Gastrocnemius medialis (tissue), 4 donors: ENCODE results near the gene CDH18. TPM values are rescaled to one million over a fixed set of nuclear protein-coding genes. Genes with fewer than 3 reads are reported as not detected.

Source experiments
- ATAC-seq, 2 donors: fragments of 150-250 bp; one replicate each; pipeline ENCODE4 v1.9.1; 2016
- DNase-seq, 2 donors: peaks; one replicate each; pipeline ENCODE4 v3.0.0-alpha.2; 2019
- H3K27ac ChIP-seq, 4 donors: fragments of 200-600 bp; sonication (generic); 1 replicate in 1 of 4; 2 replicates in 3 of 4; pipeline ENCODE4 v1.5.1; 2016 to 2018; ENCODE audit warnings: mild to moderate bottlenecking in 2 of 4, moderate library complexity in 1 of 4
- H3K27me3 ChIP-seq, 3 donors: fragments of 200-600 bp; sonication (generic) in 2 of 3; 1 replicate in 1 of 3; 2 replicates in 2 of 3; pipeline versions ENCODE4 v1.5.1 to v1.6.0; 2016 to 2019; ENCODE audit warnings: mild to moderate bottlenecking in 1 of 3, moderate library complexity in 1 of 3
- H3K36me3 ChIP-seq, 2 donors: fragments of 200-600 bp; sonication (generic) in 1 of 2; one replicate each; pipeline ENCODE4 v1.5.1; 2017 to 2018
- H3K4me1 ChIP-seq, 2 donors: fragments of 200-600 bp; sonication (generic) in 1 of 2; one replicate each; pipeline ENCODE4 v1.5.1; 2016 to 2017; ENCODE audit warnings: mild to moderate bottlenecking in 2 of 2
- H3K4me3 ChIP-seq, 4 donors: fragments of 200-600 bp; sonication (generic) in 3 of 4; 1 replicate in 1 of 4; 2 replicates in 3 of 4; pipeline ENCODE4 v1.5.1; 2016 to 2019; ENCODE audit warnings: mild to moderate bottlenecking in 2 of 4
- H3K9me3 ChIP-seq, 3 donors: fragments of 200-600 bp; sonication (generic) in 2 of 3; 1 replicate in 1 of 3; 2 replicates in 2 of 3; pipeline ENCODE4 v1.5.1; 2016 to 2019
- POLR2A ChIP-seq, 2 donors: fragments of 450-650 bp; IDR thresholded peaks; one replicate each; pipeline ENCODE4 v1.6.1; 2017; ENCODE audit warnings: antibody characterized with exemption in 2 of 2, mild to moderate bottlenecking in 2 of 2, moderate library complexity in 2 of 2
- in situ Hi-C, 4 donors: fragments of 200-750 bp; cut with MboI; loops; one replicate each; pipeline versions ENCODE4 v1.15.0 to v1.8.0; 2017; ENCODE audit warnings: low sequenced_read_pairs in 4 of 4
- intact Hi-C: fragments of 100-400 bp; cut with DNase I; formaldehyde crosslinking; loops from one replicate; pipeline ENCODE4 v1.15.1; 2023; ENCODE audit warnings: low total_unique reads
- total RNA-seq, 4 donors: library from RNA; depleted of rRNA; stranded (reverse); fragments of >200 nt; gene quantifications; one replicate each; pipeline versions ENCODE4 v1.1.0 to v1.2.3, GENCODE V29; 2016
- TF ChIP-seq, protein P1 (sequence below), 5 experiments: fragments of 450-650 bp in 3 of 5; fragments of 200-600 bp in 2 of 5; sonication (generic) in 2 of 5; IDR thresholded peaks in 4 of 5; conservative IDR thresholded peaks in 1 of 5; 1 replicate in 4 of 5; 2 replicates in 1 of 5; pipeline ENCODE4 v1.5.1; 2016 to 2019; ENCODE audit warnings: antibody characterized with exemption in 5 of 5, mild to moderate bottlenecking in 3 of 5, moderate library complexity in 3 of 5

The CDH18 gene
- total RNA-seq, 4 donors from 2014 or later: not detected

- Histone ChIP-seq H3K36me3 (no peaks in the 10 kb centered on the region), H3K4me3 (no peak overlapping the region), H3K27me3 (no peaks in the 10 kb centered on the region), H3K9me3 (no peaks in the 10 kb centered on the region), H3K27ac (no peak overlapping the region), H3K4me1 (no peaks in the 10 kb centered on the region)
- ATAC-seq (no peak), DNase-seq (no peak)
- in situ Hi-C loops (no loop called here), intact Hi-C loops (no loop called here)
- TF ChIP-seq POLR2A (IDR thresholded peaks at IDR 0.05): no peak
- TF ChIP-seq, protein P1, sequence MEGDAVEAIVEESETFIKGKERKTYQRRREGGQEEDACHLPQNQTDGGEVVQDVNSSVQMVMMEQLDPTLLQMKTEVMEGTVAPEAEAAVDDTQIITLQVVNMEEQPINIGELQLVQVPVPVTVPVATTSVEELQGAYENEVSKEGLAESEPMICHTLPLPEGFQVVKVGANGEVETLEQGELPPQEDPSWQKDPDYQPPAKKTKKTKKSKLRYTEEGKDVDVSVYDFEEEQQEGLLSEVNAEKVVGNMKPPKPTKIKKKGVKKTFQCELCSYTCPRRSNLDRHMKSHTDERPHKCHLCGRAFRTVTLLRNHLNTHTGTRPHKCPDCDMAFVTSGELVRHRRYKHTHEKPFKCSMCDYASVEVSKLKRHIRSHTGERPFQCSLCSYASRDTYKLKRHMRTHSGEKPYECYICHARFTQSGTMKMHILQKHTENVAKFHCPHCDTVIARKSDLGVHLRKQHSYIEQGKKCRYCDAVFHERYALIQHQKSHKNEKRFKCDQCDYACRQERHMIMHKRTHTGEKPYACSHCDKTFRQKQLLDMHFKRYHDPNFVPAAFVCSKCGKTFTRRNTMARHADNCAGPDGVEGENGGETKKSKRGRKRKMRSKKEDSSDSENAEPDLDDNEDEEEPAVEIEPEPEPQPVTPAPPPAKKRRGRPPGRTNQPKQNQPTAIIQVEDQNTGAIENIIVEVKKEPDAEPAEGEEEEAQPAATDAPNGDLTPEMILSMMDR (IDR thresholded peaks at IDR 0.05 in 4 of 5, conservative IDR thresholded peaks at IDR 0.05 in 1 of 5): no peak
Measured at GRCh38 chr5:19891658-19892057, 96.3 kb downstream of the CDH18 start.

DNA sequence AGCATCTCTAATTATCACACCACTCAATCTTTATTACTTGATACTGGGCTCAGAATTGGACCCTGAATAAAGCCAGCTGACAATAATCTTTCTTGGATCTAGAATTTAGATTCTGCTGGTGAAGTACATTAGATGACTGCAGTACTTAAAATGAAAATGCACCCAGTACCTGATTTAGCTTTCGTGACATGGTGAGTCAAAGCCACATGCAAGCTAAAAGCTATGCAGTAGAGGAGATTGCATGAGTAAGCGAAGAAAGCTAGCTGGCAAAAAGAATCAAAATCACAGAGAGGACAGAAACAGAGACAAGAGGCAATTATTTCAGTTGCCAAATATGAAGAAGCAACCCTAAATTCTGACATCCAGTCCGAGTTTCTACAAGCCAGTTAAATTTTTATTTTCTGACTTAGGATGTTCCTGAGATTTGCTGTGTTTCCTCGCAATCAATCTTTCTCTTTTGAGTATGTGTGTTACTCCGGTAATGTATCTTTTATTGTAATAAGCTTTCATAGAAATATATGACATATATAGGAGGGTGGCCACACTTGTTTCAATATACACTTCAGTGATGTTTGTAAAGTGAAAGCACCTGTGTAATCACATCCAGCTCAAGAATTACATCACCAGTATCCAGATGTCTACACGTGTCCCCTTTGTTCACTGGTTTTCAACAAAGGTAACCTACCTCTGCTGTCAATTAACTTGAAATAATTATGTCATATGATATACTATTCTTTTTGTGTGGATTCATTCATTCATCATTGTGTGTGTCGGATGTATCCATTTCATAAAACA is 101.7 kb downstream of the CDH18 start:
- Histone ChIP-seq H3K36me3 (no peaks in the 10 kb centered on the region), H3K4me1 (no peaks in the 10 kb centered on the region), H3K9me3 (no peaks in the 10 kb centered on the region), H3K4me3 (no peak overlapping the region), H3K27ac (no peak overlapping the region), H3K27me3 (no peaks in the 10 kb centered on the region)
- in situ Hi-C loops: no loop called here
- TF ChIP-seq, protein P1 (IDR thresholded peaks at IDR 0.05 in 4 of 5, conservative IDR thresholded peaks at IDR 0.05 in 1 of 5): no peak
- TF ChIP-seq POLR2A (IDR thresholded peaks at IDR 0.05): no peak
- DNase-seq: no peak
- ATAC-seq: no peak
- intact Hi-C loops: no loop called here

DNA sequence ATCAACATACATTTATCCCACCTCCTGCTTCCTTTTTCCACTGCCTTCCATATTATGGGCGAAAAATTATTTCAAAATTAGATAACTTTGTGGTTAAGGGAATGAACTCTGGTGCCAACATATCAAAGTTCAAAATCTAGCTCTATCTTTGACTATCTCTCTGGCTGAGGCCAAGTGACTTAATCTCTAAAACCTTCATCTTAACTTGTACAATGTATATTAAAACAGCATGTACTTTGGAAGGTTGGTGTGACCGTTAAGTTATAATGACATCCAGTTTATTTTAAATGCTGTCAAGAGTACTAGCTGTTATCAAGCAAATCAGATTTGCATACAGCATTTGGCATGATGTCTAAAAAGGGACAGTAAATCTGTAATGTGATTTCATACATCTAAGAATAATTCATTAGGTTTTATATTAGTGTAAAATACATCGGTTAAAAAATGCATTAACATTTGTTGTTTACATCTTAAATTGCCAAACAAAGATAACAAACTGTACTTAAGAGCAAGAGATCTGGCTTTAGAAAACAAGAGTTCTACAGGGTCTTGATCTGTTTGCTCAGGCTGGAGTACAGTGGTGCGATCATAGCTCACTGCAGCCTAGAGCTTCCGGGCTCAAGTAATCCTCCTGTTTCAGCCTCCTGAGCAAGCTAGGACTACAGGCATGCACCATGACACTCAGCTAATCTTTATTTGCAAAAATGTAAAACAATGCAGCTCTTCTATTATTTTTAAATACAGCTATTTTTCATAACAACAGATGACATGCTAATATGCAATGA is 102.8 kb downstream of the CDH18 start:
- Histone ChIP-seq H3K27me3 (no peaks in the 10 kb centered on the region), H3K4me3 (no peak overlapping the region), H3K9me3 (no peaks in the 10 kb centered on the region), H3K27ac (no peak overlapping the region), H3K4me1 (no peaks in the 10 kb centered on the region), H3K36me3 (no peaks in the 10 kb centered on the region)
- ATAC-seq (no peak), DNase-seq (no peak)
- in situ Hi-C loops: no loop called here
- TF ChIP-seq, protein P1 (IDR thresholded peaks at IDR 0.05 in 4 of 5, conservative IDR thresholded peaks at IDR 0.05 in 1 of 5): no peak
- TF ChIP-seq POLR2A (IDR thresholded peaks at IDR 0.05): no peak
- intact Hi-C loops: no loop called here

DNA sequence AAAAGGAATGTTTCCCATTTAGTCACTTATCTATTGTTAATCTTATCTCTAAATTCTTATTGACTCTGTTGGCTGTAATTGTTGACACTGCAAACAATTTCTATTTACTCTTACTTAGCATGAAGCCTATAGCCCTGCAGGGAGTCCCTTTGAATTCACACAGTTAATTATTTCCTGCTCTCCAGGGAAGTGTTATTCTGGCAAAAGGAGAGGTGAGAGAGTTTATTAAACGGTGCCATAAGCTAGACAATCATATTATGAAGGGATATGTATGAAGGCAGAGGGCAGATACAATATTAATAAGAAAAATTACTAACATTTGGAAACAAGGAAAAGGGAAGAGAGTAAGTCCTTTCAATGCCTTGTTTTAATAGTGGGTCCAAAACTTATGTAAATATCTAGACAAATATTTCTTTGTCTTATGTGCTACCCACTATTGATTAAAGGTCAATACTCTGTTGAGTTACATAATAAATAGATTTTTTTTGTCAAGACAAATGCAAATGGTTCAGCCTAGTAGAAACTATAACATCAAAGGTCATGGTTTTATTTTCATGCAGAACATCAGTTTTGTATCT is 107.1 kb downstream of the CDH18 start:
- in situ Hi-C loops: no loop called here
- ATAC-seq: no peak
- DNase-seq: no peak
- intact Hi-C loops: no loop called here
- TF ChIP-seq POLR2A (IDR thresholded peaks at IDR 0.05): no peak
- TF ChIP-seq, protein P1 (IDR thresholded peaks at IDR 0.05 in 4 of 5, conservative IDR thresholded peaks at IDR 0.05 in 1 of 5): no peak
- Histone ChIP-seq H3K36me3 (no peaks in the 10 kb centered on the region), H3K4me1 (no peaks in the 10 kb centered on the region), H3K4me3 (no peak overlapping the region), H3K27ac (no peak overlapping the region), H3K9me3 (no peaks in the 10 kb centered on the region), H3K27me3 (no peaks in the 10 kb centered on the region)
